ENCODE results near the gene SH3BP5L.
A peak's percentile ranks its signal among the peaks of the same experiment; 100 is the strongest.

GRCh38 chr1:248841702-248842395 lies 16.1 kb upstream of the SH3BP5L start:
- TF ChIP-seq CTCF (IDR thresholded peaks at IDR 0.05) (peak in 3 of 4 donors; percentile 30 to 37 (median 33)), POLR2A (IDR thresholded peaks at IDR 0.05) (no peak)
